Hepatic stellate cell (primary cell): ENCODE results near the gene STK4.

Source experiments
- DNase-seq: peaks from one replicate; pipeline ENCODE4 v3.0.0; 2011; ENCODE audit warnings: low spot score

Gene STK4

DNA sequence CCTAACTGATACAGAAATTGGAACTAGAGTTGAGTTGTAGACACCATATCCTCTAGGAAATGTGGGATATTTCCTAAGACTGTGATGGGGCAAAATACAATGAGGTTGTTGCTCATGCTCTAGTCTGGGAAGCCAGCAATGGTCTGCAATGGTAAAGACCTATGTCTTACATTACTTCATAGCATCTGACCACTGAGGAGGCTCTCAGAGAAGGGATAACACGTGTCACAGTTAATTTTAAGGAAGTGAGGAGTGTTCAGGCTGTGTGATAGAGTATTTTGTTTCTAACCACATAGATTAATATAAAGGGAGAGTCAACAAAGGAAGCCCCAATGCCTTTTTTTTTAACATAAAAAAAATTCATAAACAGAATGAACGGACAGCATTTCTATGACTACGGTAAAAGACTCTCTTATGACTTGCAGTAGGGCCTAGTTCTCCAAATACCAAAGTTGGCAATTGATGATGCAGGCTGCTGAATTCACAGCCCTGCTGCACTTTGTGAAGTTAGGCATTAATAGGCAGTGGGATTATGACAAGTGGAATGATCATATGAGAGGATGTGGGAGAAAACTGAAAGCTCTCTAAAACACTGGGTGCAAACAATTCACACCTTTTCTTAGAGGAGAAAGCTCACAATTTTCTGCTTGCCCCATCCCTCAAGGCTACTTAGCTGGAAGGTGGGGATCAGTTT lies 120.9 kb downstream of the STK4 start:
- DNase-seq: no peak

- DNase-seq: no peak
These were observed 121.5 kb downstream of the STK4 start for GRCh38 chr20:45087814-45088213.

DNA sequence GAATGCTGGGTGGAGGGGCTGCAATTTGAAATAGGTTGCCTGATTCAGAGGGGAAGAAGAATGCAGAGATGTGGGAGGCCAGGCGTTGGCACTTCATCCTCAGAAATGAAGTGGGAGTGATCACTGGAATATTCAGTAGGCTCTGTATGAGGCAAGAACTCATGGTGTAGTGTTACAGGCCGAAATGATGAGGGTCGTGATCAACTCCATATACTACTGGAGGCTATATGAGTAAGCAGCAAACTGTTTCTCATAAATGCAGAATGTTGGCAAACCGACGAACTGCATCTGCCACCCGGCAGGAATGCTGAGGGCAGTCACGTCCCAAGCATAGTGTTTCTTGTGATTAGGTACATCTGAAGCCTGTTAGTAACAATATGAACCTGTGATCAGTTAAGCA lies 121.9 kb downstream of the STK4 start:
- no peak for DNase-seq

DNA sequence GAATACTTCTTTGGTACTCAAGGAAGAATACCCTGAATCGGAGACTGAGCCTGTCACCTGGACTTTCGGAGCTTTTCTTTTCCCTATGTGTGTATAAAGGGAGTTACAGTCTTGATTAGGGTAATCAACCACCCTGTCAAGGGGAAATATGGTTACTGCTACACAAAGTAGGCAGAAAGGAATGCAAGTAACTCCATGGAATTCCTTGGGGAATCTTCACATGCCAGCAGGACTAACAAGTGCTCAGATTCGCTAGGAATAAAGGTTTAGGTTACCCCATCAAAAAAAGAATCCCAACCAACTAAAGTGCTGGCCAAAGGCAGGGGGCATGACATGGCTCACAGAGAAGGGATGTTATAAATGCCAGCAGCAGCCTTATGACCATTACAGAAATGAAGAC lies 124.2 kb downstream of the STK4 start:
- DNase-seq: no peak

- no peak for DNase-seq
These were observed 125.1 kb downstream of the STK4 start for GRCh38 chr20:45091366-45091765.

GRCh38 chr20:45092898-45093297 lies 126.6 kb downstream of the STK4 start:
- DNase-seq: no peak

GRCh38 chr20:45094201-45094600 lies 127.9 kb downstream of the STK4 start:
- no peak for DNase-seq

GRCh38 chr20:45094864-45095574 lies 128.7 kb downstream of the STK4 start:
- DNase-seq: no peak

- peak; percentile 54 for DNase-seq
These were observed 129.5 kb downstream of the STK4 start for GRCh38 chr20:45095805-45096238.

DNA sequence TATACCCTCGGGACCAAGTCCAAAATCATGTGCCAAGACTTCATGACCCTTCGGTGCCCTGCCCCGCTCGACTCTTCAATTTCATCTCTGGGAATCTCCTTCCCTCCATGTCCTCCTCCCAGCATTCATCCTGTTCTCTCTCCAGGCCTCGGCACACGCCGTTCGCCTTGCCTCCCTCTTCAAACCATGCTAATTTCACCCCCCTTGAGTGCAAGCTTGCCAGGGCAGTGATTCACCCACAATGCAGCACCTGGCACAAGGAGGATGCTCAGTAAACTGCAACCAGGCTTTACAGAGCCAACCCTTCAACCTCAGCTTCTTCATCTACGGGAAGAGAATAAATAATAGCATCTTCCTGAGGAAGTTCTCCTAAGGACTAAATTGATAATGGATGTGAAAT lies 130.5 kb downstream of the STK4 start:
- DNase-seq: no peak

- peak; percentile 57 for DNase-seq
These were observed 131.3 kb downstream of the STK4 start for GRCh38 chr20:45097485-45098102.

DNA sequence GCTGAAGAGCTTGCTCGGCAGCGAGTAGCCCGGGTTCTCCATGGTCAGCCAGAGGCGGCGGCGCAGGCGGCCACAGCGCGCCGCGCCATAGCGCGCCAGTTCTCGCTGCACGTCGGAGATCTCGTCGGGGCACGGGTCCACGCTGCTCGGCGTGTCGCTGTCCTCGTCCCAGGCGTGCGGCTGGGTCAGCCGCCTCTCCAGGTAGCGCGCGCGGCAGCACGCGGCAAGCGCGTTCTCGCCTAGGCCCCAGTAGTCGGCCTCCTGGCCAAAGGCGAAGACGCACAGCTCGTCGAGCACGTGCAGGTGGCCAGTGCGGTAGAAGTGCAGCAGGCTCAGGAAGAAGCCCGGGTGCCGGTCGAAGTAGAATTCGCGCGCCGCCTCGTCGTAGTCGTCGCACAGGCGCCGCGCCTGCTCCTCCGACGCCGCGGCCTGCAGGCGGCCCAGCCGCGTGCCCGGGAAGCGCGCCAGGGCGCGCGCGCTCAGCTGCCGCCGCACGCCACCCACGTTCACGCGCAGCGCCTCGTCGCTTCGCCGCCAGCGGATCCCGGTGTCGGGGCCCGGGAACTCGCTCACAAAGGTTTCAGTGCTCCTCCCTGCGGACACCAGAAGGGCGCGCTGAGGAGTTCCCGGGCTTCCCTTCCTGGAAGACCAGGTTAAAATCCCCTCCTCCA lies 131.9 kb downstream of the STK4 start:
- DNase-seq: peak; percentile 51

DNA sequence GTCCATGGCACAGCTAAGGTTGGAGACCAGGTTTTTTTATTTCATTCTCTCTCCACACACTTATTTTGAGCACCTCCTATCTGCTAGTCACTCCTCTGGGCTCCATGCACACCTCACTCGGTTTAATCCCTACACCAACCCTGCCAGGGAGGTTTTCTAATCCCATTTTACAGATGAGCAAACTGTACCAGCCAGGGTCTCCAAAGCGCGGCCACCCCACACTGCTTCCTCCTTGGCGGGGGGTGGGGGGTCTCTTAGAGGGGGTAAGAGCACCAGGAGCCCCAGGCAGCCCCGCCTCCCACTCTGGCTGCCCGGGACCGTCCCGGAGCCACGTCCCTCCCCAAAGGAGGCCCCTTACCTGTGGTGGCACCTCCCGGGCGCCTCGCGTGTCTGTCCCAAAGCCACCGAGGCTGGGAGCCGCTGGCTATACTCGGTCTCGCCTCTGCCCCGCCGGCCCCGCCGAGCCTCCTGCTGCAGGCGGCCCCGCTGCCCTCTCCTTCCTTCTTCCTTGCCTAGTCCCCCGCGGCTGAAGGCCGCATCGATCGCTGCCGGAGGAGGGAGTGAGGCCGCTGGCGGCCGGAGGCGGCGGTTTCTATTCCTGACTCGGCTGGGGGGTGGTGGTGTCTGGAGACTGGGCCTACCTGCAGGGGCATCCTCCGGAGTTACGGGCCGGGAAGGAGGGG lies 134.4 kb downstream of the STK4 start, which contains the start of gene KCNS1:
KCNS1 (minus strand) TSS at position 565 of the 683 bp plus-strand sequence. CDS start 1,891 bp downstream, outside the sequence.
- DNase-seq: peak; percentile 61

- no peak for DNase-seq
These were observed 135.1 kb downstream of the STK4 start for GRCh38 chr20:45101333-45101850.

- no peak for DNase-seq
These were observed 136.8 kb downstream of the STK4 start for GRCh38 chr20:45103072-45103471.

- peak; percentile 89 for DNase-seq
These were observed 138.5 kb downstream of the STK4 start for GRCh38 chr20:45104786-45105185.

DNA sequence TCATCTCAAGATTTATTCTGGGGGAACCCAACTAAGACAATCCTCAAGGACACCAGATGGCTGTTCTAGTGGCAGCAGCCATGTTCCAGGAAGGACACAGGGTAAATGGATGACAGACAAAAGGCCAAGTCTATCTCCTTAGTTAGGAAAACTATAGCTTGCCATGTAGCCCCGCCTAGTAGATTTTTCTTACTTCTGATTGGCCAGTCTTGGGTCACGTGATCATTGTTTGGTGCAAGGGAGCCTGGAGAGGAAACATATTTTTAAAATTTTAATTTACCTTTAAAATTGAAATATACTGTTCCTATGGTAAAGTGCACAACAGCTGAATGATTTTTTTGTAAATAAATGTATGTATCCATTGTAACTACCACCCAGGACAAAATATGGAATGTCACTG lies 139.0 kb downstream of the STK4 start:
- no peak for DNase-seq

DNA sequence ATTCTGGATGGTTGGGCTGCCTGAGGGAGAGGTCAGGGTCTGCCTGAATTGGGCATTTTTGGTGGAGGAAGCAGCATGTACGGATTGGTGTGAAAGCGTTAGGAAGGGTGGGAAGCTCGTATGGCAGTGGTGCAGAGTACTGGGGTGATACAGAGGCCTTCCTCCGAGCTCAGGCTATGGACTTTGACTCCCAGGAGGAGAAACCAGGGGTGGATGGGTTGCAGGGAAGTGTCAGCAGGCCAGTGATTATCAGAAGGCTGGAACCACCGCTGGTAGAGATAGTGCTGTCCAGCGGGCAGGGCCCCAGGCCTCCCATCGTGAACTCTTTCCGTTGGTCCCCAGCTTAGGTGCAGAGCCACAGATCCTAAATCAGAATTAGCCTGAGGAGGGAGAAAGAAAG lies 143.3 kb downstream of the STK4 start:
- DNase-seq: no peak

DNA sequence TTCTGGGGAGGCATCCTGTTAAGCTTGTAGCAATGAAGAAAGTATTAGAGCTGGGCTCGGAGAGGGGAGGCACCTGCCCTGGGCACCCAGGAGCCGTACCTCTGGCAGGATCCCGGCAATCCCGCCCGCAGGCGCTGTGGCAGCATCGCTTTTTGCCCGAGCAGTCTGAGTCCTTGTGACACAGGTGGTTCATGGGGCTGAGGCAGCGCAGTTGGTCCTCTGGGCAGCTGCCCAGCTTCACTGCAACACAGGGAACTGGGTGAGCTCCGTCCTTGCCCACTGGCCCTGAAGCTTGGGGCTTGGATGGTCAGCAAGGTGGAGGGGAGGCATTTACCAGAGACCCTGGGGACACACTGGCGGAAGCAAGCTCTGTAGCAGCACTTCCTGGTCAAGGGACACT lies 144.0 kb downstream of the STK4 start:
- DNase-seq: no peak

- DNase-seq: no peak
These were observed 145.0 kb downstream of the STK4 start for GRCh38 chr20:45111285-45111684.

DNA sequence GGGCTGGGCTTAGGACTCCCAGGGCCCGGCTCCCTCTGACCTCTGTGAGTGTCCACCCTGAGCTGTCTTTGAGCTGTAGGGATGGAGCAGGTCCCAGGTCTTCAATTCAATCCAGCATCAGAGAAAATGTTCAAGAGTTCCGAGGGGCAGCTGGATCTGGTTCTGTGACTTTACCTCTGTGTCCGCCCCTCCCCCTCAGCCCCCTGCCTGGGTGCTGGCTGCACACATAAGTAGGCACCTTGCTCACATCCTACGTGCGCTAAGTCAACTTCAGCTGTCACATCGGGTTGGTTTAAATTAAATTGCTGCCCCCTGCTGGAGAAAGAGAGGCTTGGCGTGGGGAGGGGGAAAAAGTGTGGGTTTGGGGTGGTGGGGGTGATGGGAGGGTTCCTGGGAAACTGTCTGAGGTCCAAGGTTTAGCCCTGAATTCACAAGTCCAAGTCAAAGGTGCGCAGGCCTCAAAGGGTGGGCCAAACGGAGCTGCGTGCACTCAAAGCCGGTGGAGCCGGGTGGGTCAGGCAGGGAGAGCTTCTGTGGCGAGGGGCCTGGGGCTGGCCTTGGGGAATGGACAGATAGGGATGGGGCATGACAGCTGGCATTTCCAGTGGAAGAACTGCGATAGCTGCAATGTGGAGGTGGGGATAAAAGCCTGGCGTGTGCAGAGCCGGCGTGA lies 145.6 kb downstream of the STK4 start:
- DNase-seq: no peak
